Midbrain (tissue), 1 donor: ENCODE results near the gene NRN1L.

Source experiments
- DNase-seq: peaks from one replicate; lab custom pipeline; 2025; lab: John Stamatoyannopoulos, UW

Gene NRN1L

GRCh38 chr16:67935402-67936123 is 50.9 kb downstream of the NRN1L start:
- peak; percentile 95 for DNase-seq
